GM23248 (cell line): ENCODE data around the gene ARMH3. TPM values are rescaled to one million over a fixed set of nuclear protein-coding genes. Genes with fewer than 3 reads are reported as not detected.
A peak's percentile ranks its signal among the peaks of the same experiment; 100 is the strongest.

Experiments used
- DNase-seq: peaks from one replicate; pipeline ENCODE4 v3.0.0-alpha.2; 2015
- H2AFZ ChIP-seq: fragments of 200-600 bp; sonication (generic); 2 replicates; pipeline ENCODE4 v1.6.1; 2016; ENCODE audit warnings: antibody characterized with exemption
- H3F3A ChIP-seq: fragments of 200-600 bp; sonication (generic); 2 replicates; pipeline ENCODE4 v1.6.1; 2016; ENCODE audit warnings: mild to moderate bottlenecking, antibody characterized with exemption, mixed run types; ENCODE audit not compliant: insufficient read depth
- H3K27ac ChIP-seq: fragments of 200-600 bp; sonication (generic); 2 replicates; pipeline ENCODE4 v1.5.1; 2016; ENCODE audit warnings: mild to moderate bottlenecking
- H3K27me3 ChIP-seq: fragments of 200-600 bp; sonication (generic); replicated peaks from 2 replicates; pipeline ENCODE4 v1.6.1; 2016; ENCODE audit warnings: mild to moderate bottlenecking; ENCODE audit not compliant: insufficient read depth
- H3K36me3 ChIP-seq: fragments of 200-600 bp; sonication (generic); 2 replicates; pipeline ENCODE4 v1.6.1; 2016; ENCODE audit warnings: low read depth, mild to moderate bottlenecking
- H3K4me1 ChIP-seq: fragments of 200-600 bp; sonication (generic); 2 replicates; pipeline ENCODE4 v1.6.1; 2016; ENCODE audit warnings: mild to moderate bottlenecking; ENCODE audit not compliant: insufficient read depth
- H3K4me2 ChIP-seq: fragments of 200-600 bp; sonication (generic); one replicate; pipeline ENCODE4 v1.6.1; 2016; ENCODE audit warnings: mild to moderate bottlenecking; ENCODE audit not compliant: unreplicated experiment
- H3K4me3 ChIP-seq: fragments of 200-600 bp; sonication (generic); 2 replicates; pipeline ENCODE4 v1.5.1; 2016; ENCODE audit warnings: mild to moderate bottlenecking
- H3K79me2 ChIP-seq: fragments of 200-600 bp; sonication (generic); 2 replicates; pipeline ENCODE4 v1.6.1; 2016; ENCODE audit warnings: mild to moderate bottlenecking; ENCODE audit not compliant: insufficient read depth
- H3K9ac ChIP-seq: fragments of 200-600 bp; sonication (generic); 2 replicates; pipeline ENCODE4 v1.6.1; 2016; ENCODE audit warnings: mild to moderate bottlenecking
- H3K9me2 ChIP-seq: fragments of 200-600 bp; sonication (generic); 2 replicates; pipeline ENCODE4 v1.6.1; 2016; ENCODE audit warnings: mixed run types, mild to moderate bottlenecking, moderate library complexity; ENCODE audit not compliant: insufficient read depth
- H3K9me3 ChIP-seq: fragments of 200-600 bp; sonication (generic); one replicate; pipeline ENCODE4 v1.6.1; 2017; ENCODE audit warnings: low read depth
- H4K20me1 ChIP-seq: fragments of 200-600 bp; sonication (generic); 2 replicates; pipeline ENCODE4 v1.6.0; 2016; ENCODE audit not compliant: insufficient read depth
- EZH2 ChIP-seq: fragments of 200-600 bp; sonication (generic); IDR thresholded peaks from 2 replicates; pipeline ENCODE4 v1.6.1; 2018; ENCODE audit warnings: antibody characterized with exemption, mild to moderate bottlenecking; ENCODE audit not compliant: insufficient read depth, poor library complexity, severe bottlenecking
- EZH2phosphoT487 ChIP-seq: fragments of 200-600 bp; sonication (generic); IDR thresholded peaks from 2 replicates; pipeline ENCODE4 v1.6.1; 2018; ENCODE audit warnings: antibody characterized with exemption, moderate library complexity, mild to moderate bottlenecking, low read depth; ENCODE audit not compliant: insufficient read depth
- WGBS, 2 experiments: methylation state at CpG; one replicate each; pipeline ENCODE4 v1.1.6; 2015 to 2017; ENCODE audit warnings: low lambda C conversion rate in 2 of 2, low coverage in 1 of 2; ENCODE audit errors: missing lambda C conversion rate in 2 of 2; 5-methylcytosine and 5-hydroxymethylcytosine counted together
- in situ Hi-C: fragments of 300-500 bp; cut with MboI; formaldehyde crosslinking; loops from 2 replicates; pipeline ENCODE4 v1.15.0; 2020
- polyA plus RNA-seq: library from polyadenylated mRNA; unstranded; fragments of >200 nt; fragmentation: Nextera tagmentation; extraction: Ambion mirVana; gene quantifications from 2 replicates; pipeline ENCODE4 v1.2.1, GENCODE V29; 2016
- total RNA-seq: library from RNA; depleted of rRNA; stranded (reverse); fragments of >200 nt; shearing (Covaris generic); gene quantifications from 2 replicates; pipeline ENCODE4 v1.2.3, GENCODE V29; 2014

ARMH3 gene
- total and polyA plus RNA-seq, 2 experiments from 2014 or later = 9.0 to 9.5 TPM

DNA sequence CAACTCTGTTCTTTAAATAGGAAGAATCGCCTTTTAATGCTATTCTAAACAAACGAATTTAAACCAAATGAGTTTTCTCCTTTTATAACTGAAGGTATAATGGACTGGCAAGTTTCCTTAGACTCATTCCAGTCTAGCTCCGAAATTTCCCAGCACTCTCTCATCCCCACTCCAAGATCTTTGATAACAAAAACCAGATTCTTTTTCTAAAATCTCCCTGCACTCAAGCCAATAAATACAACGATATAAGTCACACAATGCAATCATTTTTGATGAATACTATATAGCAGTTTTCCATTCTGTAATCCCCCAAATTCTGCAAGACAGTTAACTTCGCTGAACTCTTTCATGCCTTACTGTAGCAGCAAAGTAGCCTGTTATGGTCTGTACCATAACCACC, 239.6 kb downstream of the ARMH3 start:
- H4K20me1 ChIP-seq = peaks cover 48% of the 10 kb centered on the region
- H3K9me2 ChIP-seq = no peaks in the 10 kb centered on the region
- peaks cover 43% of the 10 kb centered on the region for H3F3A ChIP-seq
- peak; percentile 42 for DNase-seq
- in situ Hi-C loops = no loop called here
- peaks cover 73% of the 10 kb centered on the region for H3K79me2 ChIP-seq
- peak overlapping the region; percentile 92 for H3K4me3 ChIP-seq
- H3K36me3 ChIP-seq = peaks cover 13% of the 10 kb centered on the region; the same call in 1 of the 2 replicates
- 1 to 2% methylated on average over 5 of the region's 5 CpGs for WGBS, 2 experiments
- H2AFZ ChIP-seq = no peak overlapping the region
- H3K27ac ChIP-seq = peak overlapping the region; percentile 89
- peaks cover 38% of the 10 kb centered on the region for H3K4me1 ChIP-seq
- TF ChIP-seq EZH2 (no peak), EZH2phosphoT487 (no peak)
- no peaks in the 10 kb centered on the region for H3K9me3 ChIP-seq
- H3K4me2 ChIP-seq = peak overlapping the region; percentile 99
- H3K9ac ChIP-seq = peak overlapping the region; percentile 96
- H3K27me3 ChIP-seq = no peaks in the 10 kb centered on the region

DNA sequence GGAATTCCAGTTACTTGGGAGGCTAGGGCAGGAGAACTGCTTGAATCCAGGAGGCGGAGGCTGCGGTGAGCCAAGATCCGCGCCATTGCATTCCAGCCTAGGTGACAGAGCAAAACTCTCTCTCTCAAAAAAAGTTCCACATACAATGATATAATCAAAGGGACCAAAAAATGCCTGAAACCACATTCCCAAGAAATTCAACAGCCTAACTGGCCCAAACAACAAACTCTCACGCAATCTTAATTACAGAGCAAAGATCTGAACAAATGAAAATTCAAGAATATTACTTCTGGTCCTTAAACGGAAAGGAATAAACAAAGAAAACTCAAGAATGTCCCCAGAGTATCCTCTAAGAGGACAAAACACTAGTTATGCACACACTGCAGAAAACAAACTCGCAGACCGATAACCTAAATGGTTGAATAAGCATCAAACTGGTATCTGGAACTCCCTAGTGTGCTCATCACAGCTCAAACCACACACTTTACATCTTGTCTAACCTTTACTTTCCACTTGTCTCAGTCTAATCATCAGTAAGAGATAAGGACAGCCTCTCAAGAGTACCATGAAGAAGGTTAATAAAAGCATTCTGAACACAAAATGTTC, 241.4 kb downstream of the ARMH3 start:
- Histone ChIP-seq H3K79me2 (peaks cover 91% of the 10 kb centered on the region), H3K27ac (peak overlapping the region; percentile 89), H4K20me1 (peaks cover 48% of the 10 kb centered on the region), H3F3A (peaks cover 43% of the 10 kb centered on the region), H3K36me3 (peaks cover 24% of the 10 kb centered on the region), H3K4me3 (peak overlapping the region; percentile 92), H3K4me1 (peaks cover 42% of the 10 kb centered on the region), H2AFZ (no peak overlapping the region), H3K27me3 (no peaks in the 10 kb centered on the region), H3K4me2 (peak overlapping the region; percentile 99), H3K9me3 (no peaks in the 10 kb centered on the region), H3K9ac (peak overlapping the region; percentile 96), H3K9me2 (no peaks in the 10 kb centered on the region)
- in situ Hi-C loops = no loop called here
- 53 to 56% methylated on average over 8 of the region's 8 CpGs for WGBS, 2 experiments
- no peak for TF ChIP-seq EZH2
- no peak for TF ChIP-seq EZH2phosphoT487
- peak; percentile 58 for DNase-seq

DNA sequence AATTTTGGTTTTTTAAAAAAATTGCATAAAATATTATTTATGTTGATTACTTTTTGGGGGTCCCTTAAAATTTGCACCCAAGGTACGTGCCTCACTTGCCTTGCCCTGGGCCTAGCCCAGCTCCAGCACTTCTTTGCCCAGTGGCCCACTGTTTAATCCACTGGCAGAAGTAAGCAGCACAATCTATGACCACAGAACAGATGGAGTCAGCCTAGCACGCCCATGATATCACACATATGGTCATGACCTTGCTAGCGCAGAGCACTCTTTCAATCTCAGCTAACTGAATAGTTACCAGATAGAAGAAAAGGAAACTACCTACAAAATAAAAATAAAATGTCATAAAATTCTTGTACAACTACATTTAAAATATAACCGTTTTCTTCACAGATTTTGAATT, 243.4 kb downstream of the ARMH3 start:
- H3K9ac ChIP-seq = no peak overlapping the region
- H3K4me1 ChIP-seq = peaks cover 37% of the 10 kb centered on the region
- 0 out of 2 replicates have a peak overlapping the region, but pooled peaks have one; percentile 10 for H3K27ac ChIP-seq
- H3K9me2 ChIP-seq = no peaks in the 10 kb centered on the region
- peaks cover 47% of the 10 kb centered on the region for H3F3A ChIP-seq
- in situ Hi-C loops = no loop called here
- peak; percentile 46 for DNase-seq
- peaks cover 42% of the 10 kb centered on the region for H3K36me3 ChIP-seq
- H3K4me3 ChIP-seq = no peak overlapping the region
- TF ChIP-seq EZH2 (no peak), EZH2phosphoT487 (no peak)
- peaks cover 100% of the 10 kb centered on the region for H3K79me2 ChIP-seq
- peaks cover 54% of the 10 kb centered on the region for H4K20me1 ChIP-seq
- H3K27me3 ChIP-seq = no peaks in the 10 kb centered on the region
- no peak overlapping the region for H3K4me2 ChIP-seq
- H2AFZ ChIP-seq = no peak overlapping the region
- H3K9me3 ChIP-seq = no peaks in the 10 kb centered on the region
- WGBS, 2 experiments = 49% methylated on average over 4 of the region's 4 CpGs

DNA sequence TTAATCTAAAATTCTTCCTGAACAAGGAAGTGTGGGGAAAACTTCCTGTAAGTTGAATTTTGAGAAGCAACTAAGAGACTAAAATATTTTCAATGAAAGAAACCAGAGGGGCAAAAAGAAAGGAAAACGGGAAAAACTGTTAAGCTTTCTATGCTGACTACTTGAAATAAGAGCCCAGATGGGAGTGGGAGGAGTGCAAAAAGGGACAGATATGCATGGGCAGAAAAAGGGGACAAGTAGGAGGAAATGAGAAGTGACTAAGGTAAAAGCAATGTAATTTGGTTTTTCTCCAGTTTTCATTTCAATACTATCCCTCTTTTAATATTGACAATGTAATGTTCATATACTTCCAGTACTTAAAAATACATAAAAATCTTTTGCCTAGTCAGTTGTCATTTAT, 248.8 kb downstream of the ARMH3 start:
- Histone ChIP-seq H3K9me2 (no peaks in the 10 kb centered on the region), H3K4me2 (peak overlapping the region; percentile 9), H3K9me3 (no peaks in the 10 kb centered on the region), H3F3A (peaks cover 26% of the 10 kb centered on the region), H3K27ac (no peak overlapping the region), H3K79me2 (peaks cover 99% of the 10 kb centered on the region), H3K9ac (no peak overlapping the region), H3K27me3 (no peaks in the 10 kb centered on the region), H3K4me1 (peaks cover 18% of the 10 kb centered on the region), H4K20me1 (peaks cover 9% of the 10 kb centered on the region; the same call in 1 of the 2 replicates), H3K4me3 (no peak overlapping the region), H3K36me3 (peaks cover 86% of the 10 kb centered on the region), H2AFZ (no peak overlapping the region)
- no peak for TF ChIP-seq EZH2
- DNase-seq = no peak
- 53 to 67% methylated on average over 1 of the region's 1 CpG for WGBS, 2 experiments
- in situ Hi-C loops = no loop called here

DNA sequence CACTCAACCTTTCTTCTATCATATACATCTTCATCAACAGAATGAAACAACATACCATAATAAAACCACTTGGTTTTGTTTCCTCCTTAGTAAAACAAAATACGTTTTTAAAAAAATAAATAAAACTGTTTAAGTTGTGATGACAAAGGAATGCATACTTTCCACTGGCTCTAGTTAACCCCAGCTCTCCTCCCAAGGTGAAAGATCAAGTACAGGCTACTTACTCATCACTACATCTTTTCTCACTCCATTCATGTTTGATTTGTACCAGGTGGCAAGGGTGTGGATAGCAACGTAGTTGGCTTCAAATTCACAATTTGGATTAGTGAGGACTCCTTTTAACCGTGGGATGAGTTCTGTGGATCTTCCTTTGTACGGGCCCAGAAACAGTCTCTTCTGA, 252.5 kb downstream of the ARMH3 start:
- Histone ChIP-seq H3K27me3 (no peaks in the 10 kb centered on the region), H3K4me3 (no peak overlapping the region), H4K20me1 (peaks cover 13% of the 10 kb centered on the region), H3F3A (peaks cover 43% of the 10 kb centered on the region), H3K9me2 (no peaks in the 10 kb centered on the region), H3K27ac (peak overlapping the region; percentile 0; the same call in 1 of the 2 replicates), H3K4me2 (no peak overlapping the region), H3K79me2 (peaks cover 99% of the 10 kb centered on the region), H3K4me1 (peaks cover 7% of the 10 kb centered on the region), H2AFZ (no peak overlapping the region), H3K36me3 (peaks cover 89% of the 10 kb centered on the region), H3K9ac (no peak overlapping the region), H3K9me3 (no peaks in the 10 kb centered on the region)
- TF ChIP-seq EZH2phosphoT487 (no peak), EZH2 (no peak)
- in situ Hi-C loops = no loop called here
- 30 to 37% methylated on average over 4 of the region's 4 CpGs for WGBS, 2 experiments
- DNase-seq = no peak
